ENCODE results near the gene BNC2. TPM values are rescaled to one million over a fixed set of nuclear protein-coding genes. Genes with fewer than 3 reads are reported as not detected.

Gene BNC2
- total RNA-seq = 8.9 and 12.7 TPM in 2 replicates

GRCh38 chr9:16870596-16871335 lies at the start of gene BNC2:
Gene BNC2, minus strand, starts transcription at chr9:16870670. Its CDS starts 22 bp downstream, at chr9:16870648.

Data from mammary microvascular endothelial cell (primary cell).